T-helper 1 cell (primary cell): ENCODE data around the gene RPEL1.
"Not testable (repeated sequence)": the region's sequence is repeated elsewhere in the genome, so short reads cannot be mapped to it uniquely, and the experiment has no call there.

Source experiments
- DNase-seq, 5 donors: peaks; one replicate each; pipeline ENCODE4 v3.0.0-alpha.2; 2012 to 2020

The RPEL1 gene

GRCh38 chr10:103235775-103236174 is 9.9 kb upstream of the RPEL1 start:
- DNase-seq, result no peak

GRCh38 chr10:103238506-103239252 is 7.0 kb upstream of the RPEL1 start:
- DNase-seq, result no peak

GRCh38 chr10:103241262-103242011 is 4.2 kb upstream of the RPEL1 start:
- DNase-seq, result peak in 1 of 5 donors; percentile 19

- DNase-seq, result peak; percentile 9 to 59 (median 40)
These were observed 918 bp upstream of the RPEL1 start for GRCh38 chr10:103244666-103245271.

GRCh38 chr10:103246324-103246723 is 637 bp downstream of the RPEL1 start:
- DNase-seq, result no peak

GRCh38 chr10:103254113-103254512 is 8.4 kb downstream of the RPEL1 start:
- no peak for DNase-seq

- DNase-seq, result peak in 1 of 5 donors; percentile 31
These were observed 9.0 kb downstream of the RPEL1 start for GRCh38 chr10:103254538-103255325.

GRCh38 chr10:103256613-103257012 is 10.9 kb downstream of the RPEL1 start:
- DNase-seq, result no peak

GRCh38 chr10:103257812-103258211 is 12.1 kb downstream of the RPEL1 start:
- DNase-seq, result no peak

GRCh38 chr10:103258928-103259327 is 13.2 kb downstream of the RPEL1 start:
- not testable (repeated sequence) for DNase-seq

GRCh38 chr10:103259989-103260388 is 14.3 kb downstream of the RPEL1 start:
- DNase-seq, result no peak

- no peak for DNase-seq
These were observed 16.5 kb downstream of the RPEL1 start for GRCh38 chr10:103262229-103262628.

- DNase-seq, result peak in 3 of 5 donors; percentile 10 to 17 (median 16)
These were observed 20.1 kb downstream of the RPEL1 start for GRCh38 chr10:103265717-103266329.

- no peak for DNase-seq
These were observed 27.4 kb downstream of the RPEL1 start for GRCh38 chr10:103273041-103273441.

GRCh38 chr10:103276251-103276895 is 30.7 kb downstream of the RPEL1 start:
- peak in 1 of 5 donors; percentile 4 for DNase-seq

- peak in 1 of 5 donors; percentile 46 for DNase-seq
These were observed 31.4 kb downstream of the RPEL1 start, which contains the start of gene INA for GRCh38 chr10:103276896-103277712. TSS of gene INA (plus strand) at chr10:103277138. CDS start at chr10:103277212, 74 bp downstream.

GRCh38 chr10:103277713-103278536 is 32.2 kb downstream of the RPEL1 start:
- DNase-seq, result no peak

- no peak for DNase-seq
These were observed 32.8 kb downstream of the RPEL1 start for GRCh38 chr10:103278537-103278823.

- peak in 4 of 5 donors; percentile 6 to 36 (median 20) for DNase-seq
These were observed 33.2 kb downstream of the RPEL1 start for GRCh38 chr10:103278862-103279298.

- no peak for DNase-seq
These were observed 34.3 kb downstream of the RPEL1 start for GRCh38 chr10:103280031-103280430.
